Lung (tissue), 12 donors: ENCODE measurements around the gene LMTK2. TPM values are rescaled to one million over a fixed set of nuclear protein-coding genes. Genes with fewer than 3 reads are reported as not detected.

Experiments
- ATAC-seq: fragments of 200-7000 bp; cut with Tn5 transposase; one replicate; pipeline ENCODE4 v1.9.1; 2020; ENCODE audit warnings: moderate number of reproducible peaks; ENCODE audit not compliant: insufficient read depth, low FRiP score
- DNase-seq, 3 donors: peaks; one replicate each; pipeline ENCODE4 v3.0.0-alpha.2; 2013 to 2017
- H3K27ac ChIP-seq, 2 donors: one replicate each; pipeline ENCODE4 v1.5.1; 2013; ENCODE audit warnings: mild to moderate bottlenecking in 2 of 2, moderate library complexity in 2 of 2, control low read depth in 1 of 2, inconsistent platforms in 1 of 2, low read depth in 1 of 2, low read length in 1 of 2
- H3K27me3 ChIP-seq, 3 donors: one replicate each; pipeline ENCODE4 v1.5.1; 2013; ENCODE audit warnings: low read length in 2 of 3; ENCODE audit not compliant: control insufficient read depth in 3 of 3, insufficient read depth in 3 of 3
- H3K36me3 ChIP-seq, 4 donors: one replicate each; pipeline ENCODE4 v1.5.1; 2013; ENCODE audit warnings: low read length in 4 of 4, mild to moderate bottlenecking in 1 of 4, moderate library complexity in 1 of 4; ENCODE audit not compliant: control insufficient read depth in 4 of 4, insufficient read depth in 4 of 4
- H3K4me1 ChIP-seq, 5 donors: one replicate each; pipeline ENCODE4 v1.5.1; 2013; ENCODE audit warnings: low read length in 5 of 5, mild to moderate bottlenecking in 2 of 5, moderate library complexity in 1 of 5; ENCODE audit not compliant: control insufficient read depth in 5 of 5, insufficient read depth in 5 of 5
- H3K4me3 ChIP-seq: one replicate; pipeline ENCODE4 v1.5.1; 2013; ENCODE audit warnings: mild to moderate bottlenecking, control low read depth, moderate library complexity
- H3K9ac ChIP-seq, 2 donors: one replicate each; pipeline ENCODE4 v1.5.1; 2013; ENCODE audit warnings: low read length in 2 of 2, control low read depth in 1 of 2; ENCODE audit not compliant: insufficient read depth in 1 of 2
- H3K9me3 ChIP-seq, 4 donors: one replicate each; pipeline ENCODE4 v1.5.1; 2013; ENCODE audit warnings: low read length in 3 of 4, mild to moderate bottlenecking in 1 of 4, moderate library complexity in 1 of 4; ENCODE audit not compliant: control insufficient read depth in 4 of 4, insufficient read depth in 3 of 4
- WGBS, 2 donors: extraction: QIAGEN DNeasy Blood & Tissue Kit; methylation state at CpG; one replicate each; pipeline ENCODE4 v1.1.7; 2013; 5-methylcytosine and 5-hydroxymethylcytosine counted together
- polyA plus RNA-seq, 2 donors: library from polyadenylated mRNA; stranded (reverse); fragments of 200-250 nt; gene quantifications; one replicate each; pipeline ENCODE4 v1.2.1, GENCODE V29; 2013
- total RNA-seq, 2 donors: library from RNA; depleted of rRNA in 1 of 2; stranded (reverse); fragments of >200 nt in 1 of 2; gene quantifications; one replicate each; pipeline ENCODE4 v1.2.1, GENCODE V29; 2014 to 2021
- TF ChIP-seq, protein P1 (sequence below): IDR thresholded peaks from 2 replicates; pipeline ENCODE4 v1.5.1; 2012; ENCODE audit warnings: mild to moderate bottlenecking; ENCODE audit errors: control extremely low read depth, extremely low read depth
- donor health status: control.
- donor health status: control.
- donor health status: Bipolar disorder and iron deficiency.
- donor health status: healthy.
- donor health status: DM: yes; HTN: yes; CAD: no.

Gene LMTK2
- total and polyA plus RNA-seq, 4 donors: 6.6 to 25.8 (median 15.7) TPM

DNA sequence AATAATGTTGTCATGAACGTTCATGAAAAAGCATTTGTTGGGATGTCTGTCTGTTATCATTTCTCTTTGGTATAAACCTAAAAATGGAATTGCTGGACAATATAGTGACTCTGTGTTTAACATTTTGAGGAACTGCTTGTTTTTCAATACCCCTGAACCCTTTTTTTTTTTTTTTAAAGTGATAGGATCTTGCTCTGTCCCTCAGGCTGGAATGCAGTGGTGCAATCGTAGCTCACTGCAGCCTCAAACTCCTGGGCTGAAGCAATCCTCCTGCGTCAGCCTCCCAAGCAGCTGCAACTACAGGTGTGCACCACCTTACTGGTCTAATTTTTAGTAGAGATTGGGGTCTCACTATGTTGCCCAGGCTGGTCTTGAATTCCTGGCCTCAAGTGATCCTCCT lies 15.1 kb upstream of the LMTK2 start:
- Histone ChIP-seq H3K4me1 (no peaks in the 10 kb centered on the region), H3K9ac (no peak overlapping the region), H3K4me3 (no peak overlapping the region), H3K36me3 (no peaks in the 10 kb centered on the region), H3K27me3 (no peaks in the 10 kb centered on the region), H3K9me3 (peaks cover 0 to 3% (median 2%) of the 10 kb centered on the region in 4 donors), H3K27ac (no peak overlapping the region)
- TF ChIP-seq, protein P1, sequence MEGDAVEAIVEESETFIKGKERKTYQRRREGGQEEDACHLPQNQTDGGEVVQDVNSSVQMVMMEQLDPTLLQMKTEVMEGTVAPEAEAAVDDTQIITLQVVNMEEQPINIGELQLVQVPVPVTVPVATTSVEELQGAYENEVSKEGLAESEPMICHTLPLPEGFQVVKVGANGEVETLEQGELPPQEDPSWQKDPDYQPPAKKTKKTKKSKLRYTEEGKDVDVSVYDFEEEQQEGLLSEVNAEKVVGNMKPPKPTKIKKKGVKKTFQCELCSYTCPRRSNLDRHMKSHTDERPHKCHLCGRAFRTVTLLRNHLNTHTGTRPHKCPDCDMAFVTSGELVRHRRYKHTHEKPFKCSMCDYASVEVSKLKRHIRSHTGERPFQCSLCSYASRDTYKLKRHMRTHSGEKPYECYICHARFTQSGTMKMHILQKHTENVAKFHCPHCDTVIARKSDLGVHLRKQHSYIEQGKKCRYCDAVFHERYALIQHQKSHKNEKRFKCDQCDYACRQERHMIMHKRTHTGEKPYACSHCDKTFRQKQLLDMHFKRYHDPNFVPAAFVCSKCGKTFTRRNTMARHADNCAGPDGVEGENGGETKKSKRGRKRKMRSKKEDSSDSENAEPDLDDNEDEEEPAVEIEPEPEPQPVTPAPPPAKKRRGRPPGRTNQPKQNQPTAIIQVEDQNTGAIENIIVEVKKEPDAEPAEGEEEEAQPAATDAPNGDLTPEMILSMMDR: no peak
- DNase-seq (no peak), ATAC-seq (no peak)
- WGBS, 2 donors: 80 to 92% methylated on average over 3 of the region's 3 CpGs

DNA sequence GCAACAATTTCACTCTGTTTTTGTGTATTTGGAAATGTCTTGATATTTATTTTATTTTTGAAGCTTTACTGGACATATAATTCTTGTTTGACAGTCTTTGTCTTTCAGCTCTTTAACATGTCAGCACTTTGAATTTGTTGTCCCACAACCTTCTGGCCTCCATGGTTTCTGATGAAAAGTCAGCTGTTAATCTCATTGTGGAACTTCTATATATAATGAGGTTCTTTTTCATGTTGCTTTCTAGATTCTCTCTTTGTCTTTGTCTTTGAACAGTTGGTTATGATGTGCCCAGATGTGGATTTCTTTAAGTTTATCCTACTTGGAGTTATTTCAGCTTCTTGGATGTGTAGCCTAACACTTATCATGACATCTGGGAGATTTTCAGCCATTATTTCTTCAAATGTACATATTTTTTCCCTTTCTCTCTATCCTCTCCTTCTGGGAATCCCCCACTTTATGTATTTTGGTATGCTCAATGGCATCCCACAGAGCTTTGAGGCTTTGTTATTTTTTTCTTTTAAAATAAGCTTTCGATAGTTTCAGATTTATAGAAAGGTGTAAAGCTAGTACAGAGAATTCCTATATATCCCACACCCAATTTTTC lies 9.5 kb upstream of the LMTK2 start:
- Histone ChIP-seq H3K4me1 (no peaks in the 10 kb centered on the region), H3K9me3 (peaks cover 0 to 11% (median 3%) of the 10 kb centered on the region in 4 donors), H3K36me3 (no peaks in the 10 kb centered on the region), H3K9ac (no peak overlapping the region), H3K27me3 (no peaks in the 10 kb centered on the region), H3K27ac (no peak overlapping the region), H3K4me3 (no peak overlapping the region)
- TF ChIP-seq, protein P1: no peak
- DNase-seq (no peak), ATAC-seq (no peak)
- WGBS, 2 donors: 97 to 98% methylated on average over 1 of the region's 1 CpG

DNA sequence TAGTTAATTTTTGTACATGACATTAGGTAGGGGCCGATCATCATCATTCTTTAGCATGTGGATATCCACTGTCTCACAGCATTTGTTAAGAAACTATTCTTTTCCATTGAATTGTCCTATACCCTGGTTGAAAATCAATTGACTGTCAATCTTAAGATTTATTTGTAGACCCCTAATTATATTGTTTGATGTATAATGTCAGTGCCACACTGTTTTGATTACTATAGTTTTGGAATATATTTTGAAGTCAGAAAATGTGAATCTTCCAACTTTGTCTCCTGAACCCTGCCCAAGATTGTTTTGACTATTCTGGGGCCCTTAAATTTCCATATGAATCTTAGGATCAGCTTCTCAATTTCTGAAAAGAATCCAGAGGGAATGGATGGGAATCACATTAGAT lies 6.6 kb upstream of the LMTK2 start:
- TF ChIP-seq, protein P1: no peak
- H3K27ac ChIP-seq: no peak overlapping the region

DNA sequence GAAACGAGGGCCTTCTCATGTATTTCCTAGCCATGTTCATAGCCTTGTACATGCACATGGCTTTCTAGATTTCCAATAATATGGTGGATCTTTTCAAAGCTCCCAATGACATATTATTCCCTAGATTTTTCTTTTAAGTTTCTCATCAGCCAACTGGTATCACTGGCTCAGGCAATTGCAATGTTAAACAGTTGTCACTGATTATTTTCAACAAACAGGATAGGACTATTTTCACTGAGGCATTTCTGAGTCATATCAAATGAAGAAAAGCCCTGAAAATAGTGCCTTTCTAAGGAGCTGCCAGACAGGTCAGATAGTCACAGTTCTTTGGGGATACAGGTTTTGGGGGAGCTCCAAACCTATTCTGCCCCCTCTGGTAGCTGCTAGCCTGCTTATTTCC lies 4.5 kb upstream of the LMTK2 start:
- Histone ChIP-seq H3K9ac (no peak overlapping the region), H3K4me3 (no peak overlapping the region), H3K27ac (no peak overlapping the region), H3K27me3 (no peaks in the 10 kb centered on the region), H3K36me3 (no peaks in the 10 kb centered on the region), H3K9me3 (peaks cover 0 to 9% (median 2%) of the 10 kb centered on the region in 4 donors), H3K4me1 (no peaks in the 10 kb centered on the region)
- TF ChIP-seq, protein P1: no peak
- DNase-seq (no peak), ATAC-seq (no peak)
- WGBS, 2 donors: 73 to 93% methylated on average over 1 of the region's 1 CpG

More for the DNA sequence above, 6.6 kb upstream of the LMTK2 start:
- Histone ChIP-seq H3K27me3 (no peaks in the 10 kb centered on the region), H3K9me3 (peaks cover 0 to 11% (median 4%) of the 10 kb centered on the region in 4 donors), H3K4me1 (no peaks in the 10 kb centered on the region), H3K36me3 (no peaks in the 10 kb centered on the region), H3K9ac (no peak overlapping the region), H3K4me3 (no peak overlapping the region)
- ATAC-seq: no peak
- DNase-seq: no peak
- 85 to 92% methylated on average over 1 of the region's 1 CpG for WGBS, 2 donors
